DMS79 (cell line): ENCODE results near the gene IL31.
"Not testable (repeated sequence)": the region's sequence is repeated elsewhere in the genome, so short reads cannot be mapped to it uniquely, and the experiment has no call there.

Experiments used
- DNase-seq: peaks from one replicate; lab custom pipeline; 2025; lab: John Stamatoyannopoulos, UW

The IL31 gene

DNA sequence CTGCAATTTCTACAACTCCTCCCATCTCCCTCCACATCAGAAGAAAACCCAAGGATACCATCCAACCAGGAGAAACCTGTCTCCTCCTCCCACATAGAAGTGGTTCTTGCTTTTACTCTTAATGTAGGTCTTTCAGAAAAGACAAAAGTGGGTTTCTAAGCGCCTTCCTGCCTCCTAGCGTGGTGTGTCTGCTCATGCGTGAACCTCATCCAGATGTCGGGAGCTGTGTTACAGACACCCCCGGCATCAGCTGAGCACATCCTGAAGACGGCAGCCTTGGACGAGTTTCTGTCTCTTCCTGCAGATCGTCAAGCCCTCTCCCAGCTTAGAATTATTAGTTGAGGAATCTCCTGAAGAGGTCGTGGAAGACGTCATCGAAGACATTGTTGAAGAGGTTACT lies 18.4 kb upstream of the IL31 start:
- DNase-seq: no peak

DNA sequence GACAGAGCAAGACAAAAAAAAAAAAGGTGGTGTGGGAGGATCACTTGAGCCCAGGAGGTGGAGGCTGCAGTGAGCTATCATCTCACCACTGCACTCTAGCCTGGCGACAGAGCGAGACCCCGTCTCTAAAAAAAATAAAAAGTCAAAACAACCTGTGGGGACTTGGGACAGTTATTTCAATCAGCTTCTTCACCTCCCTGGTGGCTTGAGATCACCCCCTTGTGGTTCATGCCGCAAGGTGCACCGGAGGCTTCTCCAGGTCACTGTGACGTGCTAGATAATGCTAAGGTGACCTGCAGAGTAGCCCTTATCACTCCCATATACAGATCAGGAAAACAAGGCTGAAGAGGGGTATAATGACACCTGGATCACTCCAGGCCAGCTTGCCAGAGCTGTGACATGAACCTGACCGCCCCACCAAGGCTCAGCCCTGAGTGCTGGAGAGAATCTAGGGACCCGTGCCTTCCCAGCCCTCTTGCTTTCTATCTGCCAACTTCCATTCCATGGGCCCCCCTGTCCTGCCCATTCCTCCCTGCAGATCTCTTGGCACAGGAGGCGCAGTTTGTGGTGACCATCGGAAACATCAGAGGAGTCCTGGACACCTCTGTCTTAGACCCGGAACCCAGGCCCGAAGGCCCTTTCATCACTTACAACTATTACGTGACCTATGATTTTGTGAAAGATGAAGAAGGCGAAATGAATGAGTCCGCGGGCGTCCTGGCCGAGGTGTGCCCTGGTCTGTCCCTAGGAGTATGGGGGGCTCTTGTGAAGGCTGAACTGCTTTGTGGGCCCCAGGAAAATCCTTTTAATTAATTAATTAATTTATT lies 17.0 kb upstream of the IL31 start:
- peak; percentile 42 for DNase-seq

DNA sequence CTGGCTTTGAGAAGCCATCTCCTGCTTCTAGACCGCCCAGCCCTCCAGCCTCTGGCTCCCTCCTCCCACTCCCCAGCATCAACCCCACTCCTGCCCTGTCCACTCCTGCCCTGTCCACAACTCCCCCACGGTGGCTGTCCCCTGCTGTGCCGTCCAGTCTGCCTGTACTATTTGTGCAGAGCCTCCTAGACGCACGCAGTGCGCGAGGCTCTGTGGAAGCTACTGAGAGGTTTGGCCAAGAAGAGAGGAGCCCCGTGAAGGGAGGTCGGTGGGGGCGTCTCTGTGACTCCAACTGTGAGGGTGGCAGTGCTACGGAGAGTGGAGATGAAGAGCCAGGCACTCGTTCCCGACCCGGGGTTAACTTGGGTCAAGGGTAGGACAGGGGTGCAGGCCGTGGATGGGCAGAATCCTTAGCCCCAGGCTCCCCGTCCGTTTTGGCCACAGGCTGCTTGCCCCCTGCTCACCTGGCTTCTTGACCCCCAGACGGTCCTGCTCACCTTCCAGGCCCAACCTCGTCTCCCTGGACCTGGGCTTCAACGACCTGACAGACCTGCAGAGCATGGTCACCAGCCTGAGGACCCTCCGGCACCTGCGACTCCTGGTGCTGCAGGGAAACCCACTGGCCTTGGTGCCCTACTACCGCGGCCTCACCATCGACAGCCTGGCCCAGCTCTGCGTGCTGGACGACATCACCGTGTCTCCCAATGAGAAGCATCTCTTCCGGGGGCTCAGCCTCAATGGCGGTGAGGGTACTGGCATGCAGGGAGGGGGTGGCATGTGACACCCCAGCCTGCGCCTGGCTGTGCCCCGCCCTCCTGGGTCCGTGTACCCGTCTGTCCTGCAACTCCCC lies 15.8 kb upstream of the IL31 start:
- DNase-seq: no peak

DNA sequence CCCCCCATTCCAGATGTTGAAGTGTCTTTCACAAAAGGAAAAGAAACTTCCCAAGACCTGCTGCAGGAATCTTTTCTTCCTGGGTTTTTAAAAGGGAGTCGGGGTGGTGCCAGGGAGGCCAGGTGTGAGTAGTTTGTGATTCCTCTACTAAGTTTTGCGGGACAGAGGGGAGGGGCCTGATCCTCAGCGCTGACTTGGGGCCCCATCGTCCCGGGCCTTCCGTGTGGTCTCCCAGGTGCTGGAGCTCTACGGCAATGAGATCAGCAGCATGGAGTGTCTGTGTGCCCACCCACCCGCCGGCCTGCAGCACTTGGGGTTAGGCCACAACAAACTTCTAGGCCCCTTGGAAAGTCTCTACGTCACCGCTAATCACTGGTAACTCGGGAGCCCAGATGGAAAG lies 13.4 kb upstream of the IL31 start:
- no peak for DNase-seq

DNA sequence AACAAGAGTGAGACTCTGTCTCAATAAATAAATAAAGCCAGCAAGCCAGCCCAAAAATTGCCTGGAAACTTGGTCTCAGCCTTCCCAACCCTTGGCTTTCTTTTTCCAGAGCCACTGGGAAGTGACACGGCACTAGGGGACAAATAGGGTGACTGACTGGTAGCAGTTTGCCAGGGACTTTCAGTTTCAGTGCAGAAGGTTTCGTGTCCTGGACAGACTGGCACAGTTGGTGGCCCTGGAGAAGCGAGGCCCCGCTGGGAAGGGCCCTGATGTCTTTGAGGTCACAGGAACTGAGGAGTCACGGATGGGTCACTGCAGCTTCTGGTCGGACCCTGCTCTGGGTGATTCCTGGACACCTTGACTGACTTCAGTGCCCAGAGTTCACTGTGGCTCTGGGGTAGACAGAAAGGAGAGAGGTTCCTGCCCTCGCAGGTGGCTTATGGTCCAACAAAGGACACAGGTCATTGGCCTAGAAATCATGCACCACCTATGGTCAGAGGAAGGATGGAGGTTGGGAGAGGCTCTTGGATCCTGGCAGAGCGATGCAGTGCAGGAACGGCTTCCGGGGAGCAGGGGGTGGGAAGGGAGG lies 11.6 kb upstream of the IL31 start:
- no peak for DNase-seq

DNA sequence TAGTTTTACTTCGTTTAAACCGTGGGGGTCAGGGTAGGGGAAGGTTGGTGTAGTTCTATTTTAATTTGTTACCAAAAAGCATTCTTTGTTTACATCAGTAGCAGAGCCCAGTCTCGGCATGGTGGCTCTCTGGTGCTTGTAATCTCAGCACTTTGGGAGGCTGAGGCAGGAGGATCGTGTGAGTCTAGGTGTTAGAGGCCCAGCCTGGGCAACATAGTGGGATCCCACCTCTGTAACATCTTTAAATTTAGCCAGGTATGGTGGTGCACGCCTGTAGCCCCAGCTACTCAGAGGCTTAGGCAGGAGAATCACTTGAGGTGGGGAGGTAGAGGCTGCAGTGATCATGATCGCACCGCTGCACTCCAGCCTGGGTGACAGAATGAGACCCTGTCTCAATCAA lies 11.1 kb upstream of the IL31 start:
- DNase-seq: no peak

DNA sequence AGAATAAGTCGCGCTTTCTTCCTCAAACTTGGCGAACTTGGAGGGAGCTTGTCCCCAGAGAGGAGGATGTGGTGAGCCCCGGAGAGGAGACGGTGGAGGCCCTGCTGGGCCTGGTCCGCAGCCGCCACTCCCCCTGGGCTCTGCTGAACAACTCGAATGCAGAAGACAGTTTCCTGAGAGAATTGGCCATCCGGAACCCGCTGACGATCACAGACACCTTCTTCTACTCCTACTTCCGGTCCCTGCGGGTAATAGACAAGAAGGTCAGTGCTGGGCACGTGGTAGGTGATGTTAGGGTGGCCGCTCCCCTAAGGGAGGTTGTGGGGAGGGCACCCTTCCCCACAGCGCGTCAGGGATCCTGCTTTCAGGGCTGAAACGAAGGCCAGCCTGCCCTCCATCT lies 10.5 kb upstream of the IL31 start:
- DNase-seq: no peak

DNA sequence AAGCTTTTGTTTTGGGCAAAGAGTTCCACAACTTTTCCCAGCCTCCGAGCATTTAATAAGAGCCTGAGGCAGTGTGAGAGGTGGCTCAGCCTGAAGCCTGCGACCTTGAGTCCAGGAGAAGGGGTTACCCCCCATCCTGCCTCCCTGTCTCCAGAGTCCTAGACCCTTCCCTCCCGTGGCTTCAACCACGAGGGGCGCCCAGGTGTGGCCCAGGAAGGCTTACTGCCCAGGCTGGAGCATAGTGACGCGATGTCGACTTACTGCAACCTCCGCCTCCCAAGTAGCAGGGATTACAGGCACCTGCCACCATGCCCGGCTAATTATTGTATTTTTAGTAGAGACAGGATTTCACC lies 9.5 kb upstream of the IL31 start:
- DNase-seq: no peak

DNA sequence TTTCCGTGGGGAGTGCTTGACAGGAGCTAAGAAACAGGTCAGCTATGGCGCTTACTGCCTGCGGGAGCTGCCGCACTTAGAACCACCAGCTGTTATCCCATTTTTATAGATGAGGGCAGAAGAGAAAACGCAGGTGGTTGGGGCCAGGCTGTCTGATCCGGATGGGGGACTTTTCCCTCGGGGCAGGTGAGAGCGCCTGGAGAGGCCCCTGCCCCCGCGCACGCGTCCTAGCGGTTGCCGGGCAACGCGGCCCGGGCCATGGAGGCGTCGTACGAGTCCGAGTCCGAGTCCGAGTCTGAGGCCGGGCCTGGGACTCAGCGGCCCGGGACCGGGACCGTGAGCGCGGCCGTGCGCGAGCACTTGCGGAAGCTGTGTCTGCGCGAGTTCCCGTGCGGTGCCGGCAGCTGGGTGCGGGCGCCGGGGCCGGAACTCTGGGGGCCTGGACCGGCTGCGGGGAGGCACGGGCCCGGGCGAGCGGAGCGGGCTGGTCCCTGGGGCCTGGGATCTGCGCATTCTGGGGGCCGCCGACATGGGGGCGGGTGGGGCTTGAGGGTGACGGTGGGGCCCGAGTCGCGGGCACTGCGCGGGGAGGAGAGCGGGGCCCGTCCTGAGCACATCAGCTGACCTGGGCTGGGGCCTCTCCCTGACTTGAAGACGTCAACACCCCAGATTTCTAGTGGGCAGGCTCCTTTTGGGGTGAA lies 9.0 kb upstream of the IL31 start, which contains the start of gene LRRC43:
TSS of gene LRRC43 (plus strand) at position 237 of the 701 bp plus-strand sequence. CDS start at position 259, 22 bp downstream.
- DNase-seq: no peak

DNA sequence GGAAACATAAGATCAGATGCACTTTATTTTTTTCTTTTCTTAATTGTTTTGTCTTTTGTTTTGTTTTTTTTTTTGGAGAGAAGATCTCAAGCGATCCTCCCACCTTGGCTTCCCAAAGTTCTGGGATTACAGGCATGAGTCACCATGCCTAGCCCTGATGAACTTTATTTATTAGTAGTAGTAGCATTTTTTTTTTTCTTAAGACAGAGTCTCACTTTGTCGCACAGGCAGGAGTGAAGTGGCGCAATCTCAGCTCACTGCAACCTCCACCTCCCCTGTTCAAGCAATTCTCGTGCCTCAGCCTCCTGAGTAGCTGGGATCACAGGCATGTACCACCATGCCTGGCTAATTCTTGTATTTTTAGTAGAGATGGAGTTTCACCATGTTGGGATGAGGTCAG lies 2.5 kb upstream of the IL31 start:
- not testable (repeated sequence) for DNase-seq

DNA sequence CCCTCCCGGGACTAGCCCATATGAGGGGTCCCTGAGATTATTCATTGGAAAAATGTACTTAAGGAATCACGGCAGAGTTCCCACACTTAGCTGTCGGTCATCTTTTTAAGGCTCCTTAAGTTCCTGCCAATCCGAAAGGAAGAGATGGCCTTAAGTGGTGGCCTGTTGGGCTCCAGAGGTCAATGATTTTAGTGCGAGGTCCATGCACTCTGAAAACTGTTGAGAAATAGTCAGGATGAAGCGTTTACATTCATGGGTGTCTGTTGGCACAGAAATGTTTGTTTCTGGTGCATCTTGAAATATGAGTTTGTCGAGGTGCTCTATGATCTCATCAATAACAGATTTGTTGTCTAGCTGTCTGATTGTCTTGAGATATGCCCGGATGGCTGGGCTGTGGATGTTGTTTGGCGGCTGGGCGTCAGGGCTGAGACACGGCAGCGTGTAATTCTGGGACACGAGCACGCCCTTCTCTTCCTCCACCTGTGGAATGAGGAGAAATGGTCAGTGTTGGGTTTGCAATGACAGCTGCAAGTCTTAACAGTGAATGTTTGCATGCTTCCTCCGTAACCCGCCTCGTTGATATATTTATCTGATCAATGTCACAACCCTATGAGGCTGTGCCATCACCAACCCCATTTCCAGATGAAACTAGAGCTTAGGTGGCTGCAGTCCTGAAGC lies 1.6 kb downstream of the IL31 start:
- DNase-seq: no peak

DNA sequence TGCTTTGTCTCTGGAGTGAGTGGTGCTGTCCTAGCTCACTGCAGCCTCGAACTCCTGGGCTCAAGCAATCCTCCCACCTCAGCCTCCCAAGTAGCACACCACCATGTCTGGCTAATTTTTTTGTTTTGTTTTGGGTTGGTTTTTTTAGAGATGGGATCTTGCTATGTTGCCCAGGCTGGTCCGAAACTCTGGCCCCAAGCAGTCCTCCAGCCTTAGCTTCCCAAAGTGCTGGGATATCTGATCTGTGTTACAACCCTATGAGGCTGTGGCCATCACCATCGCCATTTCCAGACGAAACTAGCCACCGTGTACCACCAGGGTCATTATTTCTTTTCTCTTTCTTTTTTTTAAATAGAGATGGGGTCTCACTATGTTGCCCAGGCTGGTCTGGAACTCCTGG lies 2.6 kb downstream of the IL31 start:
- DNase-seq: no peak

DNA sequence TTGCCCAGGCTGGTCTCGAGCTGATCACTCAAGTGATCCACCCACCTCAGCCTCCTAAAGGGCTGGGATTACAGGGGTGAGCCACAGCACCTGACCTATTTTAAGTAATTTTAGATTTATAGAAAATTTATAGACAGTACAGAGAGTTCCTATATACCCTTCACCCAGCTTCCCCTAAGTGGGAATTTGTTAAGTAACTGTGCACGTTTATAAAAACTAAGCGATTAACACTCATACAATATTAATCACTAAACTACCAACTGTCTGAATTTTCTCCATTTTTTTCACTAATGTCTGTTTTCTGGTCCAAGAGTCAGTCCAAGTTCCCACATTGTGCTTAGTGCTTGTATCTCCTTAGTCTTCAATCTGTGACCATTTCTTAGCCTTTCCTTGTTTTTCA lies 5.5 kb downstream of the IL31 start:
- no peak for DNase-seq

DNA sequence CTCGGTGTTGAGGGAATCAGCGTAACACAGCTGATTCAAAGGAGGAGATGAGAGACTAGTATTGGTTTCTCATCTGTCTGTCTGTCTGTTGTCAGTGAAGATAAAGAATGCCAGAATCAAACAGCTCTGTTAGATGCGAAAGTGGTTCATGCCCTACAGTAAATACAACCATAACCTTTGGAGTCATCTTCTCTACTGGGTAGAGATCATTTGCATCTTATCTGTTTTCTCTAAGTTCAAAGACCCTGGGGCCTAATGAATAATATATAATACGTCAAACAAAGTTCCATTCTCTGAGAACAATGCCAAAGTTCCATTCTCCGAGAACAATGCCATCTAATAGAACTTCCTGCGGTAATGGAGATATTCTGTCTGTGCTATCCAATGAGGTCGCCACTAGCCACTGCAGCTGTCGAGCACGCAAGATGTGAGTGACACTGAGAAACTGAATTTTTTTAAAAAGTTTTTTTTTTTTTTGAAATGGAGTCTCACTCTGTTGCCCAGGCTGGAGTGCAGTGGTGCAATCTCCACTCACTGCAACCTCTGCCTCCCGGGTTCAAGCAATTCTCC lies 6.6 kb downstream of the IL31 start:
- DNase-seq: no peak

DNA sequence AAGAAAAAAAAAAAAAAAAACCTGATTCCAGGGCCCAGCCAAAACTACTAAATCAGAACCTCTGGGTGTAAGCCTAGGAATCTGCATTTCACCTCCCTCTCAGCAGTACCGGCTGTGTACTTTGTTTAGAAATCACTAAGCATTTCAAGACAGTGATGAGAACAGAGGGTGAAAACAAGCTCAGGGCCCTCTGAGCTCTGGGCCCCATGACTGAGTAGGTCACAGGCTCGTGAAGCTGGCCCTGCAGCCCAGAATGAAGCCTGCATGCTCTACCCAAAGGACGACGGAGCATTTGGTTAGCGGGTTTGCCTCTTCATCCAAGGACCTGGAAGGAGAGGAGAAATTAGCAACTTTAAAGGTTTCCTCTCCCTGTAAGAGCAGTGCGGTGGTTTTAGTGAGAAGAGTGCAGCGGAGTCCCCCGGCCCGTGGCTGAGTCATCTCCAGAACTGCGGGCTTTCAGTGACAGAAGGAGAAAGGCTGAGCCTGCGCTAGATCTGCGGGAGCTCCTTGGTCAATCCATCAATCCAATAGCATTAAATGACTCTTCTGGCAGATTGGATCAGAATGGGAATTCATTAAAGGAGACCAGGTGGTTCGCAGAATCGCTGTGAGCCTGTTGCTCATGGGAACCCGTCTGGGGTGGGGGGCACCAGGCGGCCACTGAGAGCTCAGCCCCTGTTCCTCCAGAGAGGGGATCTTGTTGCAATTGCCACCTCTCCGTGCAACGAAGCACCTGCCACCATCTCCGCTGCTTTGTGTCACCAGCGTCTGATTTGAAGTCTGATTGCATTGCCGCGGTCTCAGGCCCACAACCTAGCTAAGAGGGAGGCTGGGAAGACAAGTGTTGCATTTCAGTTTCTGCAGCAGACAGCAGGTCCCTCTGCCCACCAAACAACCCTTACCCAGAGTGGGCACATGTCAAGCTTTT lies 7.3 kb downstream of the IL31 start:
- DNase-seq: no peak

DNA sequence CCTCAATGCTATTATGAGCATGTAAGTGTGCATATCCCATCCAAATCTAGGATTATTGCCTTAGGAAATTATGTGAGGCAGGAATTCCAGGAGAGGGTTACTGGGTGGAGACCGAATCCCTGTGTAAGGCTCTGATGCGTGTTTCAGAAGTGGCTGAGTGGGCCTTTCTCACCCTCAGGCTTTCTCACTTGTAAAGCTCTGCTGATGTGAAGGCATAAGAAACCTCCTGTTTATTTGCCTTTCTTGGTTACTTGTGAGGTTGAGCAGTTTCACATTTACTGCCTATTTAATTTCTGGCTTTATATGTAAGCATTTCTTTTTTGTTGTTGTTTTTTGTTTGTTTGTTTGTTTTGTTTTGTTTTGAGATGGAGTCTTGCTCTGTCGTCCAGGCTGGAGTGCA lies 11.0 kb downstream of the IL31 start:
- DNase-seq: no peak

DNA sequence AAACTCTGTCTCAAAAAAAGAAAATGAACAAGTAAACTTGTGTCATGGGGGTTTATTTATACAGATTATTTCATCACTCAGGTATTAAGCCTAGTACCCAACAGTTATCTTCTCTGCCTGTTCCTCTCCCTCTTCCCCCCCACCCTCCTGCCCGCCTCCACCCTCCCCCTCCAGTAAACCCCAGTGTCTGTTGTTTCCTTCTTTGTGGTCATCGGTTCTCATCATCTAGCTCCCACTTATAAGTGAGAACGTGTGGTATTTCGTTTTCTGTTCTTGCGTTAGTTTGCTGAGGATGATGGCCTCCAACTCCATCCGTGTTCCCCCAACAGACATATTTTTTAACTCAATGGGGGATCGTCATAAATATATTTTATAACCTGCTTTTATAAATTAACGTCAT lies 12.3 kb downstream of the IL31 start:
- no peak for DNase-seq

DNA sequence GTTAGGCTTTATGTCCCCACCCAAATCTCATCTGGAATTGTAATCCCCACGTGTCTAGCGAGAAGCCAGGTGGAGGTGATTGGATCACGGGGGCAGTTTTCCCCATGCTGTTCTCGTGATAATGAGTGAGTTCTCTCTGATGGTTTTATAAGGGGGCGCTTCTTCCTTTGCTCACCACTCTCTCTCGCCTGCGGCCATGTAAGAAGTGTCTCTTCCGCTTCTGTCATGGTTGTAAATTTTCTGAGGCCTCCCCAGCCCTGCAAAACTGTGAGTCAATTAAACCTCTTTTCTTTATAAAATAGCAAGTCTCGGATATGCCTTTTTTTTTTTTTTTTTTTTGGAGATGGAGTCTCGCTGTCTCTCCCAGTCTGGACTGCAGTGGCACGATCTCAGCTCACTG lies 13.3 kb downstream of the IL31 start:
- no peak for DNase-seq

DNA sequence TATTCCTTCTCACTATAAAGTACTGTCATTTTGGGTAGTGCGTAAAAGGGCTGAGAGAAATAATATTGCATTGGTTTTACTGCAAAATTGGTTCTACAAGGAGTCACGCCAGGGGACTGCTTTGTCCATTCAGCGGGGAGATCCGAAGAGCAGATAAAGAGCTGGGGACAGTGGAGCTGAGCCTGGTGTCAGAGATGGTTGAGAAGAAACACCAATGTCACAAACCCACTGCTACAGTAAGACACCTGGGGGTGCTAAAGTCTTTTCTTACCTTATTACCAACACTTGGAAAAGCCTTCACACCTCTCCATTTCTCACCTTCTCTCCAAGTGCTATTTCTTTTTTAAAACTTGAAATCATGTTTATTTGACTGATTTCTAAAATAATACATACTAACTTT lies 14.1 kb downstream of the IL31 start:
- no peak for DNase-seq

DNA sequence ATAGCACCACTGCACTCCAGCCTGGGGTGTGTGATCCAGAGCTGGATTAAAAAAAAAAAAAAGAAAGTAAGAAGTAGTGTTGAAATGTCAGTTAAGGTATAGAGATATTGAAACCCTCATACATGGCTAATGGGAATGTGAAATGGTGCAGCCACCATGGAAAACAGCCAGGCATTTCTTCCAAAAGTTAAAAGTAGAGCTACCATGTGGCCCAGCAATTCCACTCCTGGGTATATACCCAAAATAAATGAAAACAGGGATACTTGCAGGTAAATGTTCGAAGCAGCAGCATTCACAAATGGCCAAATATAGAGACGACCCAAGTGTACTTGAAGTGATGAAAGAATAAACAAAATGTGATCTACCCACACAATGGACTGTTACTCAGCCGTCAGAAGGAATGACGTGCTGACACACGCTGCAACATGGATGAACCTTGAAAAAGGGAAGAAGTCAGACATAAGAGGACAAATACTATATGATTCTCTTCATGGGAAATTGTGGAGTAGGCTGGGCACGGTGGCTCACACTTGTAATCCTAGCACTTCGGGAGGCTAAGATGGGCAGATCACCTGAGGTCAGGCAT lies 15.2 kb downstream of the IL31 start:
- DNase-seq: no peak
